A549 (cell line): ENCODE measurements around the gene PANX2. TPM values are rescaled to one million over a fixed set of nuclear protein-coding genes. Genes with fewer than 3 reads are reported as not detected.

ENCODE experiments used
- ATAC-seq, 2 experiments: fragments of 200-7000 bp in 1 of 2; fragments of >200 bp in 1 of 2; cut with Nextera tagmentation in 1 of 2; cut with Tn5 transposase in 1 of 2; 3 replicates each; pipeline versions ENCODE4 v1.8.0 to v1.9.1; 2018 to 2020; ENCODE audit warnings: mild to moderate bottlenecking in 1 of 2, moderate library complexity in 1 of 2
- CTCF ChIA-PET: fragments of 300-600 bp; sonication (Branson Sonifier 250); formaldehyde crosslinking; extraction: SDS; loops from one replicate; lab custom pipeline; 2021; ENCODE audit warnings: antibody characterized with exemption, inconsistent platforms; lab: Yijun Ruan, JAX
- POLR2A ChIA-PET: fragments of 350-600 bp; formaldehyde crosslinking; extraction: SDS; loops from one replicate; lab custom pipeline; 2021; ENCODE audit warnings: antibody characterized with exemption, inconsistent platforms; lab: Yijun Ruan, JAX
- DNase-seq, 2 experiments: peaks; one replicate each; pipeline versions ENCODE4 v3.0.0 to v3.0.0-alpha.2; 2011 to 2016; ENCODE audit warnings: low read depth in 1 of 2, low spot score in 1 of 2
- FAIRE-seq: peaks from 2 replicates; lab custom pipeline; 2011; peaks lifted over from hg19 to GRCh38; lab: Jason Lieb, UNC
- H3K27ac ChIP-seq, 2 experiments: fragments of >200 bp; sonication (Bioruptor Twin); formaldehyde crosslinking; 3 replicates each; pipeline ENCODE4 v1.5.1; 2016 to 2017
- H3K4me1 ChIP-seq: fragments of >200 bp; sonication (Bioruptor Twin); formaldehyde crosslinking; 3 replicates; pipeline ENCODE4 v1.6.1; 2016
- H3K4me2 ChIP-seq: fragments of >200 bp; sonication (Bioruptor Twin); formaldehyde crosslinking; 3 replicates; pipeline ENCODE4 v1.6.1; 2016
- H3K4me3 ChIP-seq: fragments of >200 bp; sonication (Bioruptor Twin); formaldehyde crosslinking; 3 replicates; pipeline ENCODE4 v1.5.1; 2016
- H3K9me3 ChIP-seq: fragments of >200 bp; sonication (Bioruptor Twin); formaldehyde crosslinking; 3 replicates; pipeline ENCODE4 v1.6.1; 2016
- BHLHE40 ChIP-seq: IDR thresholded peaks from 2 replicates; pipeline ENCODE4 v1.6.1; 2012; ENCODE audit warnings: low read depth, low read length, inconsistent platforms
- CEBPB ChIP-seq, 2 experiments: fragments of >200 bp in 1 of 2; sonication (Bioruptor Twin) in 1 of 2; formaldehyde crosslinking in 1 of 2; IDR thresholded peaks; 2 replicates each; pipeline ENCODE4 v1.6.1; 2012 to 2016
- EHF ChIP-seq: fragments of 250-450 bp; sonication (Bioruptor Pico); IDR thresholded peaks from 2 replicates; pipeline ENCODE4 v1.5.0; 2020; ENCODE audit warnings: mild to moderate bottlenecking
- EHMT2 ChIP-seq: fragments of 200-600 bp; sonication (generic); IDR thresholded peaks from 2 replicates; pipeline ENCODE4 v1.6.1; 2016; ENCODE audit warnings: antibody characterized with exemption, low read depth, mild to moderate bottlenecking, moderate library complexity
- FOSL2 ChIP-seq, 2 experiments: fragments of 450-650 bp in 1 of 2; fragments of >200 bp in 1 of 2; sonication (Bioruptor Twin) in 1 of 2; formaldehyde crosslinking; IDR thresholded peaks; 2 replicates each; pipeline versions ENCODE4 v1.5.0 to v1.6.1; 2016 to 2020; ENCODE audit warnings: mild to moderate bottlenecking in 1 of 2, moderate library complexity in 1 of 2
- FOXS1 ChIP-seq: fragments of 250-450 bp; sonication (Bioruptor Pico); IDR thresholded peaks from 2 replicates; pipeline ENCODE4 v1.5.0; 2020; ENCODE audit warnings: mild to moderate bottlenecking, moderate library complexity
- HDAC2 ChIP-seq: fragments of 200-600 bp; sonication (generic); IDR thresholded peaks from 2 replicates; pipeline ENCODE4 v1.6.1; 2016
- KDM1A ChIP-seq: fragments of 200-600 bp; sonication (generic); IDR thresholded peaks from 2 replicates; pipeline ENCODE4 v1.6.1; 2016; ENCODE audit warnings: low read depth, mild to moderate bottlenecking
- MAZ ChIP-seq: fragments of 150-350 bp; IDR thresholded peaks from 2 replicates; pipeline ENCODE4 v1.6.1; 2014; ENCODE audit warnings: antibody characterized with exemption, low read depth, low read length, borderline replicate concordance
- MYC ChIP-seq: IDR thresholded peaks from 2 replicates; pipeline ENCODE4 v1.6.1; 2012; ENCODE audit warnings: mild to moderate bottlenecking, inconsistent platforms, low read length, improper control_type of control experiment, borderline replicate concordance
- NFE2L2 ChIP-seq: fragments of 150-350 bp; conservative IDR thresholded peaks from 2 replicates; pipeline ENCODE4 v1.6.1; 2014; ENCODE audit warnings: low read length
- NR3C1 ChIP-seq: fragments of >200 bp; sonication (Bioruptor Twin); formaldehyde crosslinking; IDR thresholded peaks from 3 replicates; pipeline ENCODE4 v1.6.1; 2017
- POLR2AphosphoS2 ChIP-seq: conservative IDR thresholded peaks from 2 replicates; pipeline ENCODE4 v1.6.1; 2012; ENCODE audit warnings: low read length, improper control_type of control experiment, inconsistent platforms
- RCOR1 ChIP-seq: fragments of 150-350 bp; IDR thresholded peaks from 2 replicates; pipeline ENCODE4 v1.6.1; 2014; ENCODE audit warnings: antibody characterized with exemption, low read length, low read depth
- RFX5 ChIP-seq: fragments of 450-650 bp; IDR thresholded peaks from 2 replicates; pipeline ENCODE4 v1.7.1; 2014; ENCODE audit warnings: antibody characterized with exemption, mild to moderate bottlenecking, moderate library complexity
- SMC3 ChIP-seq: fragments of >200 bp; sonication (Bioruptor Twin); formaldehyde crosslinking; IDR thresholded peaks from 3 replicates; pipeline ENCODE4 v1.6.1; 2018; ENCODE audit warnings: inconsistent platforms
- TP53 ChIP-seq: fragments of 250-450 bp; sonication (Bioruptor Pico); IDR thresholded peaks from 2 replicates; pipeline ENCODE4 v1.5.0; 2021; ENCODE audit warnings: mild to moderate bottlenecking, moderate library complexity
- ZC3H11A ChIP-seq: fragments of 450-650 bp; IDR thresholded peaks from 2 replicates; pipeline ENCODE4 v1.6.1; 2014; ENCODE audit warnings: antibody characterized with exemption, mild to moderate bottlenecking
- ZNF302 ChIP-seq: fragments of 250-450 bp; sonication (Bioruptor Pico); IDR thresholded peaks from 2 replicates; pipeline ENCODE4 v1.9.0; 2021; ENCODE audit warnings: inconsistent platforms, mild to moderate bottlenecking, moderate library complexity
- WGBS: methylation state at CpG from one replicate; pipeline ENCODE4 v1.1.6; 2017; ENCODE audit errors: missing lambda C conversion rate; 5-methylcytosine and 5-hydroxymethylcytosine counted together
- polyA plus RNA-seq, 4 experiments: library from polyadenylated mRNA; depleted of rRNA in 3 of 4; stranded (reverse); fragments of >200 nt; fragmentation: RNase III in 1 of 4; extraction: RNeasy Plus Mini Kit Qiagen cat#74134 plus additional on column Dnase treatment in 1 of 4; gene quantifications; 2 replicates in 3 of 4; 3 replicates in 1 of 4; pipeline ENCODE4 v1.2.3, GENCODE V29; 2011 to 2017
- TF ChIP-seq, protein P1 (sequence below): fragments of 250-450 bp; sonication (Bioruptor Pico); IDR thresholded peaks from 2 replicates; pipeline ENCODE4 v1.5.0; 2021; ENCODE audit warnings: mild to moderate bottlenecking, moderate library complexity, borderline replicate concordance
- TF ChIP-seq, protein P2 (sequence below): IDR thresholded peaks from 2 replicates; pipeline ENCODE4 v1.6.1; 2012
- TF ChIP-seq, protein P3 (sequence below): fragments of >200 bp; sonication (Bioruptor Twin); formaldehyde crosslinking; IDR thresholded peaks from 3 replicates; pipeline ENCODE4 v1.5.1; 2016
- TF ChIP-seq, protein P4 (sequence below): fragments of 200-600 bp; sonication (generic); IDR thresholded peaks from 2 replicates; pipeline ENCODE4 v1.6.1; 2016; ENCODE audit warnings: antibody characterized with exemption, mild to moderate bottlenecking, moderate library complexity
- TF ChIP-seq, protein P5 (sequence below): IDR thresholded peaks from 2 replicates; pipeline ENCODE4 v1.6.1; 2012
- TF ChIP-seq, protein P6 (sequence below): IDR thresholded peaks from 2 replicates; pipeline ENCODE4 v1.6.1; 2012; ENCODE audit warnings: low read depth, borderline replicate concordance

PANX2 gene
- polyA plus RNA-seq, 2 of the 4 experiments (the other 2 are of a cell fraction), result 1.6 to 4.4 TPM

DNA sequence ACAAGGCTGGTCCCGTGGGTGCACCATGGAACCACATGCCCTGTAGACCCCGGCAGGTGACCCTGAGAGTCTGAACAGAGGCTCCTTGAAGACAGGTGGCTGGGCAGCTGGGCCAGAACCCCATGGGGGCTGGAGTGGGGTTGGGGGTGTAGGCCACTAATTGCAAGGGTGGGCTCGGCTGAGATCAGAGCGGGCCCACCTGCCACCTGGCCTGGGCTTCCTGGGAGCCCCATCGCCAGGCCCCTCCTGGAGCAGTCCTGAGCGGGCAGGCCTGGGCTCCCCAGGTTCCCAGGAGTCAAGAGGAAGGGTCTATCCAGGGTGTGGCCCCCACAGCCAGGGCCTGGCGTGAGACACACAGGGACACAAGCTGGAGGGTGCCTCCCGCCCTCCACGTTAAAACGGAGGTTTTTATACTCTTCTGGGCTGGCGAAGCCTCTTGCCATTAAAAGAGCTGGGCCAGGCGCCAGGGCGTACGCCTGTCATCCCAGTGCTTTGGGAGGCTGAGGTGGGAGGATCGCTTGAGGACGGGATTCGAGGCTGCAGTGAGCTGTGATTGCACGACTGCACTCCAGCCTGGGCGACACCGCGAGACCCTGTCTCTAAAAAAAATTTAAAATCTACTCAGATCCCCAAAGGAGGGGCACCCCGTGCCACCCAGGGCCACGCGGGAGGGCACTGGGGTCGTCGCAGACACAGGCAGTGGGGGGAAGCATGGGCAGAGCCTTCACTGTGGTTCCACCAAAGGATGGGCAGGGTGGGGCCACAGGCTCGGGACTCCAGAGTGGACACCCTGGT is 10.4 kb downstream of the PANX2 start:
- WGBS, result 88% methylated on average over 17 of the region's 27 CpGs

DNA sequence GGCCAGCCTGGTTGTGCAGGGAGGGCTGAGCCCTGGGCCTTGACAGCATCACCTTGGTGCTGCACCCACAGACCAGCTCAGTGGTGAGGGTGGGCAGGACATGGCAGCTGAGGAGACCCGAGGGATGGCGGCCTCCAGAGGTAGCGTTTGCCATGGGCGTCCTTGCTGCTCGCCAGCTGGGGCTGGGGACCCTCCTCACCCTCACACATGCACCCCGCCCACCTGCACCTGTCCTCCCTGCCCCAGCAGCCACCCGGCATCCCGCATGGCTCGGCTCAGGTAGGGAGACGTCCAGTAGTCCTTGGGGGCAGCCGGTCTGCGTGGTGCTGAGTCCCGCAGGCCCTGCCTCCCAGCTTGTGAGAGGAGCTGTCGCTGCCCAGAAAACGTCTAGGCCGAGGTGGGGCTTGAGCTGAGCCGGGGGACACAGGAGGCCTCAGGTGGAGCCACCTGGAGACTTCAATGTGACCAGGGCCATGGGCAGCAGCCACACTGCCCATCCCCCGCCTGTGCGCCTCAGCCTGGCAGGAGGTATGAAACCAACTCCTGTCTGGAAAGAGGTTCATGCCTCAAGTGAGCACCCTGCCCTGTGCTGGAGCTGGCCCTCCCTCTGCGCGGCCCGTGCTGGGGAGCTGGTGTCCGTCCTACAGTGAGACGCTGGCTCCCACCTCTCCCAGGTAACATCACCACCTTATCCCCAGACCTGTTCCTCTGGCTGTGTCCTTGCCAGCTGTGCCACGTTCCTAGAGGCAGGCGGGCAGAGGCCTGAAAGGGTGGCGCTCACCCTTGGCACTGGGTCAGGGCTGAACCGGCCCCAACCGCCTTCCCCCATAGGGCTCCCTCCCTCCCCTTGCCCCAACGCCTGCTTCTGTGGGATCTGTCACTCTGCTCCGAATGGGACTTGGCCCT is 11.9 kb downstream of the PANX2 start:
- FAIRE-seq, result no peak

More for the DNA sequence above, 10.4 kb downstream of the PANX2 start:
- ChIA-PET CTCF (interaction anchor here (1.0 to 1.2 kb wide), 2 partner anchors 10 to 34 kb away, joined by 3 read pairs; no protein-coding TSS in a partner anchor), POLR2A (no interaction called here)
- Histone ChIP-seq H3K4me2 (no peak overlapping the region), H3K4me3 (no peak overlapping the region), H3K9me3 (no peaks in the 10 kb centered on the region), H3K4me1 (peaks cover 9% of the 10 kb centered on the region; the same call in 1 of the 3 replicates), H3K27ac (no peak overlapping the region)
- FAIRE-seq (no peak), ATAC-seq (no peak), DNase-seq (no peak)
- TF ChIP-seq NR3C1 (no peak), MYC (no peak), CEBPB (IDR thresholded peaks at IDR 0.05) (no peak), RFX5 (no peak), NFE2L2 (no peak)
- TF ChIP-seq, protein P1, sequence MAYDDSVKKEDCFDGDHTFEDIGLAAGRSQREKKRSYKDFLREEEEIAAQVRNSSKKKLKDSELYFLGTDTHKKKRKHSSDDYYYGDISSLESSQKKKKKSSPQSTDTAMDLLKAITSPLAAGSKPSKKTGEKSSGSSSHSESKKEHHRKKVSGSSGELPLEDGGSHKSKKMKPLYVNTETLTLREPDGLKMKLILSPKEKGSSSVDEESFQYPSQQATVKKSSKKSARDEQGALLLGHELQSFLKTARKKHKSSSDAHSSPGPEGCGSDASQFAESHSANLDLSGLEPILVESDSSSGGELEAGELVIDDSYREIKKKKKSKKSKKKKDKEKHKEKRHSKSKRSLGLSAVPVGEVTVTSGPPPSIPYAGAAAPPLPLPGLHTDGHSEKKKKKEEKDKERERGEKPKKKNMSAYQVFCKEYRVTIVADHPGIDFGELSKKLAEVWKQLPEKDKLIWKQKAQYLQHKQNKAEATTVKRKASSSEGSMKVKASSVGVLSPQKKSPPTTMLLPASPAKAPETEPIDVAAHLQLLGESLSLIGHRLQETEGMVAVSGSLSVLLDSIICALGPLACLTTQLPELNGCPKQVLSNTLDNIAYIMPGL, result no peak
- TF ChIP-seq, protein P2, sequence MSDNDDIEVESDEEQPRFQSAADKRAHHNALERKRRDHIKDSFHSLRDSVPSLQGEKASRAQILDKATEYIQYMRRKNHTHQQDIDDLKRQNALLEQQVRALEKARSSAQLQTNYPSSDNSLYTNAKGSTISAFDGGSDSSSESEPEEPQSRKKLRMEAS, result no peak

More for the DNA sequence above, 11.9 kb downstream of the PANX2 start:
- ChIA-PET POLR2A (no interaction called here), CTCF (interaction anchor here (1.0 kb wide), 1 partner anchor 33 kb away, joined by 3 read pairs; no protein-coding TSS in a partner anchor)
- TF ChIP-seq ZNF302 (no peak), FOXS1 (CRISPR knock-in tag) (no peak), EHMT2 (no peak), HDAC2 (no peak), KDM1A (no peak), MAZ (no peak), ZC3H11A (no peak), FOSL2 (IDR thresholded peaks at IDR 0.05) (no peak), FOSL2 (CRISPR knock-in tag; IDR thresholded peaks at IDR 0.05) (no peak), TP53 (no peak), SMC3 (no peak), RCOR1 (no peak), NFE2L2 (no peak), BHLHE40 (no peak), POLR2AphosphoS2 (no peak), EHF (CRISPR knock-in tag) (no peak)
- TF ChIP-seq, protein P3, sequence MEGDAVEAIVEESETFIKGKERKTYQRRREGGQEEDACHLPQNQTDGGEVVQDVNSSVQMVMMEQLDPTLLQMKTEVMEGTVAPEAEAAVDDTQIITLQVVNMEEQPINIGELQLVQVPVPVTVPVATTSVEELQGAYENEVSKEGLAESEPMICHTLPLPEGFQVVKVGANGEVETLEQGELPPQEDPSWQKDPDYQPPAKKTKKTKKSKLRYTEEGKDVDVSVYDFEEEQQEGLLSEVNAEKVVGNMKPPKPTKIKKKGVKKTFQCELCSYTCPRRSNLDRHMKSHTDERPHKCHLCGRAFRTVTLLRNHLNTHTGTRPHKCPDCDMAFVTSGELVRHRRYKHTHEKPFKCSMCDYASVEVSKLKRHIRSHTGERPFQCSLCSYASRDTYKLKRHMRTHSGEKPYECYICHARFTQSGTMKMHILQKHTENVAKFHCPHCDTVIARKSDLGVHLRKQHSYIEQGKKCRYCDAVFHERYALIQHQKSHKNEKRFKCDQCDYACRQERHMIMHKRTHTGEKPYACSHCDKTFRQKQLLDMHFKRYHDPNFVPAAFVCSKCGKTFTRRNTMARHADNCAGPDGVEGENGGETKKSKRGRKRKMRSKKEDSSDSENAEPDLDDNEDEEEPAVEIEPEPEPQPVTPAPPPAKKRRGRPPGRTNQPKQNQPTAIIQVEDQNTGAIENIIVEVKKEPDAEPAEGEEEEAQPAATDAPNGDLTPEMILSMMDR, result no peak
- TF ChIP-seq, protein P4, sequence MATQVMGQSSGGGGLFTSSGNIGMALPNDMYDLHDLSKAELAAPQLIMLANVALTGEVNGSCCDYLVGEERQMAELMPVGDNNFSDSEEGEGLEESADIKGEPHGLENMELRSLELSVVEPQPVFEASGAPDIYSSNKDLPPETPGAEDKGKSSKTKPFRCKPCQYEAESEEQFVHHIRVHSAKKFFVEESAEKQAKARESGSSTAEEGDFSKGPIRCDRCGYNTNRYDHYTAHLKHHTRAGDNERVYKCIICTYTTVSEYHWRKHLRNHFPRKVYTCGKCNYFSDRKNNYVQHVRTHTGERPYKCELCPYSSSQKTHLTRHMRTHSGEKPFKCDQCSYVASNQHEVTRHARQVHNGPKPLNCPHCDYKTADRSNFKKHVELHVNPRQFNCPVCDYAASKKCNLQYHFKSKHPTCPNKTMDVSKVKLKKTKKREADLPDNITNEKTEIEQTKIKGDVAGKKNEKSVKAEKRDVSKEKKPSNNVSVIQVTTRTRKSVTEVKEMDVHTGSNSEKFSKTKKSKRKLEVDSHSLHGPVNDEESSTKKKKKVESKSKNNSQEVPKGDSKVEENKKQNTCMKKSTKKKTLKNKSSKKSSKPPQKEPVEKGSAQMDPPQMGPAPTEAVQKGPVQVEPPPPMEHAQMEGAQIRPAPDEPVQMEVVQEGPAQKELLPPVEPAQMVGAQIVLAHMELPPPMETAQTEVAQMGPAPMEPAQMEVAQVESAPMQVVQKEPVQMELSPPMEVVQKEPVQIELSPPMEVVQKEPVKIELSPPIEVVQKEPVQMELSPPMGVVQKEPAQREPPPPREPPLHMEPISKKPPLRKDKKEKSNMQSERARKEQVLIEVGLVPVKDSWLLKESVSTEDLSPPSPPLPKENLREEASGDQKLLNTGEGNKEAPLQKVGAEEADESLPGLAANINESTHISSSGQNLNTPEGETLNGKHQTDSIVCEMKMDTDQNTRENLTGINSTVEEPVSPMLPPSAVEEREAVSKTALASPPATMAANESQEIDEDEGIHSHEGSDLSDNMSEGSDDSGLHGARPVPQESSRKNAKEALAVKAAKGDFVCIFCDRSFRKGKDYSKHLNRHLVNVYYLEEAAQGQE, result no peak
- TF ChIP-seq, protein P5, sequence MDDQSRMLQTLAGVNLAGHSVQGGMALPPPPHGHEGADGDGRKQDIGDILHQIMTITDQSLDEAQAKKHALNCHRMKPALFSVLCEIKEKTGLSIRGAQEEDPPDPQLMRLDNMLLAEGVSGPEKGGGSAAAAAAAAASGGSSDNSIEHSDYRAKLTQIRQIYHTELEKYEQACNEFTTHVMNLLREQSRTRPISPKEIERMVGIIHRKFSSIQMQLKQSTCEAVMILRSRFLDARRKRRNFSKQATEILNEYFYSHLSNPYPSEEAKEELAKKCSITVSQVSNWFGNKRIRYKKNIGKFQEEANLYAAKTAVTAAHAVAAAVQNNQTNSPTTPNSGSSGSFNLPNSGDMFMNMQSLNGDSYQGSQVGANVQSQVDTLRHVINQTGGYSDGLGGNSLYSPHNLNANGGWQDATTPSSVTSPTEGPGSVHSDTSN, result no peak
- TF ChIP-seq, protein P6, sequence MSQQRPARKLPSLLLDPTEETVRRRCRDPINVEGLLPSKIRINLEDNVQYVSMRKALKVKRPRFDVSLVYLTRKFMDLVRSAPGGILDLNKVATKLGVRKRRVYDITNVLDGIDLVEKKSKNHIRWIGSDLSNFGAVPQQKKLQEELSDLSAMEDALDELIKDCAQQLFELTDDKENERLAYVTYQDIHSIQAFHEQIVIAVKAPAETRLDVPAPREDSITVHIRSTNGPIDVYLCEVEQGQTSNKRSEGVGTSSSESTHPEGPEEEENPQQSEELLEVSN, result no peak
- Histone ChIP-seq H3K27ac (no peak overlapping the region), H3K4me3 (no peak overlapping the region), H3K4me2 (no peak overlapping the region), H3K4me1 (peaks cover 16% of the 10 kb centered on the region; the same call in 2 of the 3 replicates), H3K9me3 (no peaks in the 10 kb centered on the region)
- ATAC-seq, result no peak
- no peak for DNase-seq
- 70% methylated on average over 5 of the region's 31 CpGs for WGBS
